ENCODE measurements around the gene EOLA1. TPM values are rescaled to one million over a fixed set of nuclear protein-coding genes. Genes with fewer than 3 reads are reported as not detected.
A peak's percentile ranks its signal among the peaks of the same experiment; 100 is the strongest.

The EOLA1 gene
- total RNA-seq (2021; ENCODE audit: unreplicated experiment) (9.0 TPM), Bru-seq, nascent RNA (percentile 43 among the genes with signal in this experiment), BruChase-seq, experiment 1, labeled RNA remaining after a 6-hour chase (percentile 51 among the genes with signal in this experiment), BruChase-seq, experiment 2, labeled RNA remaining after a 2-hour chase (percentile 48 among the genes with signal in this experiment)
- 12.5 and 16.9 TPM in 2 replicates for polyA plus RNA-seq (2012)
- long read RNA-seq, transcript CXorf40A-202 (5 exons, 1,148 nt), result major isoform, 5 of 12 reads
- long read RNA-seq, partial matches to known transcripts, result 1 of 12 reads
- long read RNA-seq, other reads (novel, unspliced or antisense), result 3 of 12 reads

DNA sequence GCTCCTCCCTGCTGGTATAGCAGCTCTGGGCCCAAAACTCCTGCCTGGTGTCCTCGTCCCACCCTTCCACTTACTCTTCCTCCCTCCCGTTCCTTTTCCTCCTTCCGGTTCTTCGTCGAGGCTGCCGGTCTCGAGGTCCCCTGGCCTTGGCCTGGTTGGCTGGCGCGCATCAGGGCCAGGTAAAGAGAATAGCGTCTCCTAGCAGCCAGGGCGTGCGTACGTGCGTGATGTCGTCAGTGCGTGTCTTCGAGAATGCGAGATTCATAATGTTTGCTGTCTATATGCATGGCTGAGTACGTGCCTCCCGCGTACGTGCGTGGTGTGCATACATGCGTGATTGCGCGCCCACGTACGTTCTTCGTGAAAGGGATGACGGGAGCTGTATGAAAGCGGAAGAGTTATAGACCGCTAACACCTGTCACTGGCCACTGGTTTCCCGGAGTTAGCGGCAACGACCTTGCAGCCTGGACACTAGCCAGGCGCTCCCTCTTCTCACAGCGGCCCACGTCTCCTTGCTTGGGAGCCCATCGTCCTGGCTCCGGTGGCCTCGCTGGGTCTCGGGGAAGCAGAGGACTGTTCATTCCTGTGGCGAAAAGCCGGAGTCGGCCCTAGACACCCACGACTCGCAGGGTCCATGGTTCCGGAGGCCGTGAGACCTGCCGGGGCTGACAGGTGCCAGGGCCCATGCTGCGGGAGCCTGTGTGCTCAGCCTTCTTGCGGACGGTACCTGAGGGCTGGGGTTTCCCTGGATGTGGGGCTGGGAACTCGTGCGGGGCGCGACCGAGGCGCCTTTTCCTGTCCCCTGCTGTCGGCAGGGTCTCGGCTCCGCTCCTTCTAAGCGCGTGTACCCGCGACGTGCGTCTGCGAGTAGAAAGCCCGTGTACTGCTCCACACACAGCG lies at the start of gene EOLA1:
EOLA1 (plus strand) TSS at position 392 of the 900 bp plus-strand sequence. CDS start 4,619 bp downstream, outside the sequence.
- Histone ChIP-seq H3K9me3 (ENCODE audit: control insufficient read depth in 1 of 2, insufficient read depth in 1 of 2, low read depth in 1 of 2, low read length in 2 of 2) (no peaks in the 10 kb centered on the region), H3K4me2 (ENCODE audit: low read length) (peak within 1 kb of the TSS; percentile 83), H4K20me1 (ENCODE audit: insufficient read depth) (no peaks in the 10 kb centered on the region), H3K27me3 (ENCODE audit: insufficient read depth, low read length) (no peaks in the 10 kb centered on the region), H3K9me2 (ENCODE audit: insufficient read depth) (no peaks in the 10 kb centered on the region), H3K4me1 (ENCODE audit: control insufficient read depth in 1 of 2, insufficient read depth in 2 of 2, low read length in 2 of 2) (peaks cover 3 to 4% of the 10 kb centered on the region in 2 experiments; a peak in 2 of 4 replicates), H3K4me3 (replicated peaks in 1 of 2; ENCODE audit: low read depth in 1 of 2, low read length in 2 of 2) (peak within 1 kb of the TSS; percentile 74 to 77), H3K36me3 (ENCODE audit: control insufficient read depth in 1 of 2, insufficient read depth in 2 of 2, low read length in 2 of 2) (no peaks in the 10 kb centered on the region), H3K9ac (ENCODE audit: low read length) (peak within 1 kb of the TSS; percentile 66), H3K27ac (ENCODE audit: low read depth, low read length) (peak within 1 kb of the TSS; percentile 74), H3K79me2 (ENCODE audit: insufficient read depth, low read length) (peaks cover 3% of the 10 kb centered on the region; the same call in 1 of the 2 replicates), H2AFZ (ENCODE audit: low read depth, low read length, poor library complexity, severe bottlenecking) (no peak within 1 kb of the TSS)
- ATAC-seq, result peak; percentile 80
- DNase-seq (ENCODE audit: low read depth, low spot score), result peak; percentile 90
- no TSS peak for BruUV-seq (replicated peaks)
- intact Hi-C loops (cut with micrococcal nuclease), result no loop called here
- CTCF ChIA-PET, result interaction anchor here (2.5 kb wide), 1 partner anchor 409 kb away, joined by 13 read pairs; no protein-coding TSS in a partner anchor
- POLR2A ChIA-PET, result interaction anchor here (0.6 kb wide), 1 partner anchor 397 kb away, joined by 3 read pairs; the partner anchor contains the start of gene EOLA2
- RAD21 ChIA-PET (ENCODE audit: low non-redundant PET in 1 of 2, low total read pairs in 2 of 2, uncharacterized antibody in 2 of 2, unreplicated experiment in 2 of 2), result interaction anchor here in 1 of 2 experiments (0.8 kb wide), 1 partner anchor 825 kb away, joined by 6 read pairs; no protein-coding TSS in a partner anchor
- no peak for TF ChIP-seq JUND (IDR thresholded peaks at IDR 0.05)
- peak; percentile 60 for TF ChIP-seq POLR2A (IDR thresholded peaks at IDR 0.05; ENCODE audit: borderline replicate concordance, extremely low read depth, insufficient read depth, insufficient read length)
- no peak for TF ChIP-seq EZH2phosphoT487 (IDR thresholded peaks at IDR 0.05; ENCODE audit: borderline replicate concordance)
- TF ChIP-seq YY1 (IDR thresholded peaks at IDR 0.05; ENCODE audit: extremely low read depth, insufficient replicate concordance, low read depth, low read length), result no peak
- TF ChIP-seq CTCF (IDR thresholded peaks at IDR 0.05 in 2 of 3, conservative IDR thresholded peaks at IDR 0.05 in 1 of 3; ENCODE audit: borderline replicate concordance in 1 of 3, insufficient read depth in 1 of 3, low read depth in 2 of 3, low read length in 2 of 3), result no peak
- TF ChIP-seq REST (IDR thresholded peaks at IDR 0.05; ENCODE audit: low read depth), result no peak
- TF ChIP-seq CEBPB (IDR thresholded peaks at IDR 0.05; ENCODE audit: low read depth), result no peak
- TF ChIP-seq, protein P1, sequence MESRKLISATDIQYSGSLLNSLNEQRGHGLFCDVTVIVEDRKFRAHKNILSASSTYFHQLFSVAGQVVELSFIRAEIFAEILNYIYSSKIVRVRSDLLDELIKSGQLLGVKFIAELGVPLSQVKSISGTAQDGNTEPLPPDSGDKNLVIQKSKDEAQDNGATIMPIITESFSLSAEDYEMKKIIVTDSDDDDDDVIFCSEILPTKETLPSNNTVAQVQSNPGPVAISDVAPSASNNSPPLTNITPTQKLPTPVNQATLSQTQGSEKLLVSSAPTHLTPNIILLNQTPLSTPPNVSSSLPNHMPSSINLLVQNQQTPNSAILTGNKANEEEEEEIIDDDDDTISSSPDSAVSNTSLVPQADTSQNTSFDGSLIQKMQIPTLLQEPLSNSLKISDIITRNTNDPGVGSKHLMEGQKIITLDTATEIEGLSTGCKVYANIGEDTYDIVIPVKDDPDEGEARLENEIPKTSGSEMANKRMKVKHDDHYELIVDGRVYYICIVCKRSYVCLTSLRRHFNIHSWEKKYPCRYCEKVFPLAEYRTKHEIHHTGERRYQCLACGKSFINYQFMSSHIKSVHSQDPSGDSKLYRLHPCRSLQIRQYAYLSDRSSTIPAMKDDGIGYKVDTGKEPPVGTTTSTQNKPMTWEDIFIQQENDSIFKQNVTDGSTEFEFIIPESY (IDR thresholded peaks at IDR 0.05; ENCODE audit: extremely low read depth, insufficient replicate concordance, low read length), result no peak
- no peak for TF ChIP-seq ZNF274 (IDR thresholded peaks at IDR 0.05; ENCODE audit: low read depth, low read length)
- no peak for TF ChIP-seq EZH2 (IDR thresholded peaks at IDR 0.05)
- TF ChIP-seq SP1 (IDR thresholded peaks at IDR 0.05; ENCODE audit: low read depth), result peak; percentile 64
- TF ChIP-seq POLR2AphosphoS5 (IDR thresholded peaks at IDR 0.05; ENCODE audit: low read depth, low read length), result peak; percentile 48; the same call in 1 of the 2 replicates
- no peak for TF ChIP-seq RAD21 (IDR thresholded peaks at IDR 0.05; ENCODE audit: low read depth)
- peak; percentile 81 for TF ChIP-seq MAX (IDR thresholded peaks at IDR 0.05)
- no peak for TF ChIP-seq SRF (IDR thresholded peaks at IDR 0.05; ENCODE audit: low read depth)
- TF ChIP-seq ELF1 (IDR thresholded peaks at IDR 0.05; ENCODE audit: borderline replicate concordance, low read depth), result peak; percentile 45; the same call in 1 of the 2 replicates
